Muscle layer of duodenum (tissue), 2 donors: ENCODE measurements around the gene ACAP2.

Source experiments
- H3K27ac ChIP-seq: one replicate; pipeline ENCODE4 v1.7.0; 2013; ENCODE audit warnings: mild to moderate bottlenecking, low read length
- H3K27me3 ChIP-seq: one replicate; pipeline ENCODE4 v1.7.0; 2013; ENCODE audit warnings: low read depth, mild to moderate bottlenecking, control low read depth, low read length
- H3K36me3 ChIP-seq, 2 donors: one replicate each; pipeline ENCODE4 v1.7.0; 2013; ENCODE audit warnings: low read length in 2 of 2, control low read depth in 1 of 2, mild to moderate bottlenecking in 1 of 2; ENCODE audit not compliant: insufficient read depth in 2 of 2, control insufficient read depth in 1 of 2
- H3K4me1 ChIP-seq, 2 donors: one replicate each; pipeline ENCODE4 v1.7.0; 2013; ENCODE audit warnings: low read length in 2 of 2, mild to moderate bottlenecking in 2 of 2, control low read depth in 1 of 2, moderate library complexity in 1 of 2; ENCODE audit not compliant: insufficient read depth in 2 of 2, control insufficient read depth in 1 of 2
- H3K4me3 ChIP-seq, 2 donors: one replicate each; pipeline ENCODE4 v1.7.0; 2013; ENCODE audit warnings: low read length in 2 of 2, low read depth in 1 of 2, mild to moderate bottlenecking in 1 of 2
- H3K9me3 ChIP-seq, 2 donors: one replicate each; pipeline ENCODE4 v1.7.0; 2013; ENCODE audit warnings: low read length in 2 of 2, control low read depth in 1 of 2, mild to moderate bottlenecking in 1 of 2; ENCODE audit not compliant: control insufficient read depth in 1 of 2
- donor health status: healthy.

ACAP2 gene

GRCh38 chr3:195256639-195257453 lies 186.0 kb downstream of the ACAP2 start:
- Histone ChIP-seq H3K4me3 (no peak overlapping the region), H3K4me1 (peaks cover 11 to 37% of the 10 kb centered on the region in 2 donors), H3K27ac (no peak overlapping the region), H3K36me3 (no peaks in the 10 kb centered on the region), H3K9me3 (no peaks in the 10 kb centered on the region), H3K27me3 (no peaks in the 10 kb centered on the region)

- Histone ChIP-seq H3K4me1 (peaks cover 11 to 33% of the 10 kb centered on the region in 2 donors), H3K36me3 (no peaks in the 10 kb centered on the region), H3K9me3 (no peaks in the 10 kb centered on the region), H3K4me3 (no peak overlapping the region), H3K27ac (no peak overlapping the region), H3K27me3 (no peaks in the 10 kb centered on the region)
Measured at GRCh38 chr3:195255571-195256501, 187.0 kb downstream of the ACAP2 start.

GRCh38 chr3:195255176-195255500 lies 187.7 kb downstream of the ACAP2 start:
- Histone ChIP-seq H3K9me3 (no peaks in the 10 kb centered on the region), H3K27me3 (no peaks in the 10 kb centered on the region), H3K4me1 (peaks cover 11 to 27% of the 10 kb centered on the region in 2 donors), H3K36me3 (no peaks in the 10 kb centered on the region), H3K27ac (no peak overlapping the region), H3K4me3 (no peak overlapping the region)

GRCh38 chr3:195254454-195255175 lies 188.2 kb downstream of the ACAP2 start:
- H3K36me3 ChIP-seq: no peaks in the 10 kb centered on the region
- H3K9me3 ChIP-seq: no peaks in the 10 kb centered on the region
- no peak overlapping the region for H3K4me3 ChIP-seq
- no peaks in the 10 kb centered on the region for H3K27me3 ChIP-seq
- H3K4me1 ChIP-seq: peaks cover 11 to 26% of the 10 kb centered on the region in 2 donors
- no peak overlapping the region for H3K27ac ChIP-seq

GRCh38 chr3:195253923-195254432 lies 188.8 kb downstream of the ACAP2 start:
- H3K27ac ChIP-seq: no peak overlapping the region
- H3K27me3 ChIP-seq: no peaks in the 10 kb centered on the region

GRCh38 chr3:195251336-195252065 lies 191.3 kb downstream of the ACAP2 start:
- Histone ChIP-seq H3K4me1 (peaks cover 0 to 6% of the 10 kb centered on the region in 2 donors), H3K4me3 (no peak overlapping the region), H3K27ac (no peak overlapping the region), H3K36me3 (no peaks in the 10 kb centered on the region), H3K27me3 (no peaks in the 10 kb centered on the region), H3K9me3 (no peaks in the 10 kb centered on the region)

More at GRCh38 chr3:195253923-195254432, 188.8 kb downstream of the ACAP2 start:
- Histone ChIP-seq H3K36me3 (no peaks in the 10 kb centered on the region), H3K9me3 (no peaks in the 10 kb centered on the region), H3K4me3 (no peak overlapping the region), H3K4me1 (peaks cover 8 to 20% of the 10 kb centered on the region in 2 donors)

GRCh38 chr3:195250473-195251251 lies 192.2 kb downstream of the ACAP2 start:
- Histone ChIP-seq H3K9me3 (no peaks in the 10 kb centered on the region), H3K27ac (no peak overlapping the region), H3K4me3 (no peak overlapping the region), H3K4me1 (peaks cover 0 to 6% of the 10 kb centered on the region in 2 donors), H3K27me3 (no peaks in the 10 kb centered on the region), H3K36me3 (peaks cover 0 to under 1% of the 10 kb centered on the region in 2 donors)

GRCh38 chr3:195249858-195250464 lies 192.9 kb downstream of the ACAP2 start:
- H3K27me3 ChIP-seq: no peaks in the 10 kb centered on the region
- H3K36me3 ChIP-seq: peaks cover 0 to 5% of the 10 kb centered on the region in 2 donors
- H3K4me3 ChIP-seq: no peak overlapping the region
- no peak overlapping the region for H3K27ac ChIP-seq
- H3K4me1 ChIP-seq: peaks cover 0 to 6% of the 10 kb centered on the region in 2 donors
- H3K9me3 ChIP-seq: no peaks in the 10 kb centered on the region

GRCh38 chr3:195249057-195249770 lies 193.6 kb downstream of the ACAP2 start:
- Histone ChIP-seq H3K4me1 (peaks cover 0 to 6% of the 10 kb centered on the region in 2 donors), H3K36me3 (peaks cover 0 to 5% of the 10 kb centered on the region in 2 donors), H3K27ac (no peak overlapping the region), H3K27me3 (no peaks in the 10 kb centered on the region), H3K4me3 (no peak overlapping the region), H3K9me3 (no peaks in the 10 kb centered on the region)
